PC-3 (cell line): ENCODE results near the gene GTPBP8.

Experiments used
- EZH2 ChIP-seq: fragments of 300-600 bp; sonication (generic); IDR thresholded peaks from one replicate; pipeline ENCODE4 v1.6.1; 2017; ENCODE audit warnings: antibody characterized with exemption, mild to moderate bottlenecking, low read length; ENCODE audit not compliant: unreplicated experiment
- EZH2phosphoT487 ChIP-seq: fragments of 300-600 bp; sonication (generic); IDR thresholded peaks from 2 replicates; pipeline ENCODE4 v1.6.1; 2018; ENCODE audit warnings: mild to moderate bottlenecking, antibody characterized with exemption, low read length, borderline replicate concordance
- TF ChIP-seq, protein P1 (sequence below): fragments of 300-600 bp; sonication (generic); conservative IDR thresholded peaks from 2 replicates; pipeline ENCODE4 v1.5.1; 2017; ENCODE audit warnings: antibody characterized with exemption, low read depth, mild to moderate bottlenecking, low read length

DNA sequence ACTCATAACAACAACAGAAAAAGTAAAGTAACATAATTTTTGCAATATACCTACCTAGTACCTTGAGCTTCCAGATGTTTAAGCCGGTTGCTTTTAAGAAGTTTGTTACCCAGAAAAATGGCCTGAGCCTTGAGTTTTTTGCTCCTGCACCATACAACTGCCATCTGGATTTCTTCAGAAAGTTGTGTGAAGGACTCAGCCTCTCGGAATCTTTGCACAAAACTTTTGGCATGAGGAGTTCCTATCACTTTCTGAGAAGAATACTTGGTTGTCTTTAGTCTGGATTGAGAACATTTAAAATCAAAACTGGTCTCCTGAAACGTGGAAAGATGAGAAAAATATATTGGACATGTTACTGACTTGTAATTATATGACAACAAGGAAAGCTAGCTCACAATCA is 17.3 kb downstream of the GTPBP8 start:
- TF ChIP-seq, protein P1, sequence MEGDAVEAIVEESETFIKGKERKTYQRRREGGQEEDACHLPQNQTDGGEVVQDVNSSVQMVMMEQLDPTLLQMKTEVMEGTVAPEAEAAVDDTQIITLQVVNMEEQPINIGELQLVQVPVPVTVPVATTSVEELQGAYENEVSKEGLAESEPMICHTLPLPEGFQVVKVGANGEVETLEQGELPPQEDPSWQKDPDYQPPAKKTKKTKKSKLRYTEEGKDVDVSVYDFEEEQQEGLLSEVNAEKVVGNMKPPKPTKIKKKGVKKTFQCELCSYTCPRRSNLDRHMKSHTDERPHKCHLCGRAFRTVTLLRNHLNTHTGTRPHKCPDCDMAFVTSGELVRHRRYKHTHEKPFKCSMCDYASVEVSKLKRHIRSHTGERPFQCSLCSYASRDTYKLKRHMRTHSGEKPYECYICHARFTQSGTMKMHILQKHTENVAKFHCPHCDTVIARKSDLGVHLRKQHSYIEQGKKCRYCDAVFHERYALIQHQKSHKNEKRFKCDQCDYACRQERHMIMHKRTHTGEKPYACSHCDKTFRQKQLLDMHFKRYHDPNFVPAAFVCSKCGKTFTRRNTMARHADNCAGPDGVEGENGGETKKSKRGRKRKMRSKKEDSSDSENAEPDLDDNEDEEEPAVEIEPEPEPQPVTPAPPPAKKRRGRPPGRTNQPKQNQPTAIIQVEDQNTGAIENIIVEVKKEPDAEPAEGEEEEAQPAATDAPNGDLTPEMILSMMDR: no peak
- no peak for TF ChIP-seq EZH2
- TF ChIP-seq EZH2phosphoT487: no peak
